Motor neuron (in vitro differentiated cells): Measurements from ENCODE around the gene CCNQ. TPM values are rescaled to one million over a fixed set of nuclear protein-coding genes. Genes with fewer than 3 reads are reported as not detected.
A peak's percentile ranks its signal among the peaks of the same experiment; 100 is the strongest.

Experiments used
- ATAC-seq, 8 experiments: fragments of 200-7000 bp; cut with Tn5 transposase; replicated peaks in 6 of 8; 2 replicates each; pipeline ENCODE4 v1.8.0; 2021; ENCODE audit warnings: mild to moderate bottlenecking in 8 of 8, moderate library complexity in 8 of 8
- H3K27ac ChIP-seq, 2 donors: fragments of 250-450 bp; sonication (Bioruptor Pico); 2 replicates each; pipeline ENCODE4 v1.9.0; 2021; ENCODE audit warnings: antibody characterized with exemption in 2 of 2, mild to moderate bottlenecking in 2 of 2, moderate library complexity in 1 of 2
- H3K4me1 ChIP-seq, 2 donors: fragments of 250-450 bp; sonication (Bioruptor Pico); replicated peaks in 1 of 2; 2 replicates each; pipeline ENCODE4 v1.6.1; 2021; ENCODE audit warnings: antibody characterized with exemption in 2 of 2, mild to moderate bottlenecking in 2 of 2, moderate library complexity in 1 of 2
- H3K4me3 ChIP-seq, 5 donors: fragments of 250-450 bp; sonication (Bioruptor Pico); 2 replicates each; pipeline ENCODE4 v1.9.0; 2021; ENCODE audit warnings: antibody characterized with exemption in 5 of 5, mild to moderate bottlenecking in 5 of 5, moderate library complexity in 4 of 5
- WGBS, 10 experiments: fragments of 450-650 bp; shearing (Covaris generic); methylation state at CpG; one replicate each; pipeline ENCODE4 v1.0.0; 2022; 5-methylcytosine and 5-hydroxymethylcytosine counted together
- in situ Hi-C, 9 experiments: fragments of 400-800 bp; cut with MboI; loops; one replicate each; pipeline ENCODE4 v1.15.0; 2021; ENCODE audit warnings: low sequenced_read_pairs in 9 of 9, low pct_unique_long_range_greater_than_20kb in 2 of 9; ENCODE audit not compliant: unreplicated experiment in 9 of 9
- total RNA-seq, 8 experiments: library from RNA; unstranded; fragments of 300-600 nt; gene quantifications; 2 replicates each; pipeline versions ENCODE4 v1.2.3 to v1.2.4, GENCODE V29; 2022

Gene CCNQ
- total RNA-seq, 8 experiments from 2014 or later: 11.2 to 18.8 (median 14.6) TPM

DNA sequence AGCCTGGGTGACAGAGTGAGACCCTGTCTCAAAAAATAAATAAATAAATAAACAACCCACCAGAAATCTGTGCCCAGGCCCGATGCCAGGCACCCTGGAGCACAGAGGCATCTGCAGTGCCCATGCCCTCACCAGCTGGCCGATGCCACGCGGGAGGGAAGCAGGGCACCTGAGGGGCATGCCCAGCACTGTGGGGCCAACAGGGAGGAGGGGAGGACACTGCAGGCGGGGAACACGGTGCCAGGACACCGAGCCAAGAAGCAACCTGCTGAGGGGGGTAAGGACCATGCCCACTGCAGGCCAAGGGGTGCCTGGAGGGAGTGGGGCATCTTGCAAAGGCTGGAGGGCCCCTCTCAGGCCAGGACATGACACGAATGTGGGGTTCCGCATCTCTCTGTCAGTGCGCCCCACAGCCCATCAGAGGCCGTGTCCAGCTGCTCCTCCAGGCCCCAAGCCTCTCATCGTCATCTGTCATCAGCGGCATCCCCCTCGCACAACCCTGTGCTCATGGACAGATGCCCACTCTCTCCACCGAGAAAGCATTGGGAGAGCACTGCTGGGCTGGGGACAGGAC is 34.8 kb upstream of the CCNQ start:
- H3K4me1 ChIP-seq: peaks cover 4 to 7% of the 10 kb centered on the region in 2 donors
- no peak overlapping the region for H3K27ac ChIP-seq
- in situ Hi-C loops: no loop called here
- ATAC-seq: no peak
- WGBS, 10 experiments: no CpG with 5 or more reads among the region's 15 CpGs
- no peak overlapping the region for H3K4me3 ChIP-seq

DNA sequence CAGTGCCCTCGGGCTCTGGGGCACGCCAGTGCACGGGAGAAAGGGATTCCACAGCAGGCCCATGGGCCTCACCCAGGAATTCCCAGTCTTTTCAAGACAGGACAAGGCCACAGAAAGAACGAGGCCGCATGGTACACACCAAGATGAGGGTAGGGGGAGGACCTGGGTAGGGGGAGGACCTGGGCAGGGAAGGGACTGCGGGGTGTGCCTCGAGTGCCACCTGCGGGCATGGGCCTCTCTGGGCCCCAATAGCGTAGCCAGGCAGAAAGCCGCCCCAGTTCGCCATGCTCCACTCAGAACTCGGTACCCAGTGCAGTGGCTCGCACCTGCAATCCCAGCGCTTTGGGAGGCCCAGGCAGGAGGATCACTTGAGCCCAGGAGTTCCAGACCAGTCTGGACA is 34.1 kb upstream of the CCNQ start:
- H3K4me1 ChIP-seq: peaks cover 0 to 7% of the 10 kb centered on the region in 2 donors
- no peak overlapping the region for H3K27ac ChIP-seq
- in situ Hi-C loops: no loop called here
- ATAC-seq: no peak
- no peak overlapping the region for H3K4me3 ChIP-seq
- no CpG with 5 or more reads among the region's 14 CpGs for WGBS, 10 experiments

DNA sequence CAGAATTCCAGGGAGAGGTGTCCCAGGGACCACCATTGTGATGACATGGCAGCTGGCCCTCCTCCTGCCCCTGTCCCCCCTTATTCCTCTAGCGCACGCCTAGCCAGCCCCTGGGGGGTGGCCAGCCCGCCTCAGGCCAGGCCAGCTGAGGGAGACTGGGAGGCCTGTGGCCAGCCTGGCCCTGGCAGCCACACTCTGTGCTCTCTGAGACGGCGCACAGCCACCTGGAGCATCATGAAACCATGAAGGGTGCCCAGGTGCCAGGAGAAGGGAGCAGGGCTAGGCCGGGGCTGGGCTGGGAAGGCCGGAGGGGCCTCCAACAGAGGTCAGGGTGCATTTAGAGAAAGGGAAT is 33.6 kb upstream of the CCNQ start:
- no peak overlapping the region for H3K4me3 ChIP-seq
- 60 to 100% methylated on average over 1 of the region's 7 CpGs; no CpG with 5 or more reads in 8 of the 10 experiments for WGBS, 10 experiments
- peaks cover 0 to 7% of the 10 kb centered on the region in 2 donors for H3K4me1 ChIP-seq
- in situ Hi-C loops: no loop called here
- ATAC-seq: peak in 5 of 8 experiments; percentile 60 to 89 (median 84)
- H3K27ac ChIP-seq: no peak overlapping the region

DNA sequence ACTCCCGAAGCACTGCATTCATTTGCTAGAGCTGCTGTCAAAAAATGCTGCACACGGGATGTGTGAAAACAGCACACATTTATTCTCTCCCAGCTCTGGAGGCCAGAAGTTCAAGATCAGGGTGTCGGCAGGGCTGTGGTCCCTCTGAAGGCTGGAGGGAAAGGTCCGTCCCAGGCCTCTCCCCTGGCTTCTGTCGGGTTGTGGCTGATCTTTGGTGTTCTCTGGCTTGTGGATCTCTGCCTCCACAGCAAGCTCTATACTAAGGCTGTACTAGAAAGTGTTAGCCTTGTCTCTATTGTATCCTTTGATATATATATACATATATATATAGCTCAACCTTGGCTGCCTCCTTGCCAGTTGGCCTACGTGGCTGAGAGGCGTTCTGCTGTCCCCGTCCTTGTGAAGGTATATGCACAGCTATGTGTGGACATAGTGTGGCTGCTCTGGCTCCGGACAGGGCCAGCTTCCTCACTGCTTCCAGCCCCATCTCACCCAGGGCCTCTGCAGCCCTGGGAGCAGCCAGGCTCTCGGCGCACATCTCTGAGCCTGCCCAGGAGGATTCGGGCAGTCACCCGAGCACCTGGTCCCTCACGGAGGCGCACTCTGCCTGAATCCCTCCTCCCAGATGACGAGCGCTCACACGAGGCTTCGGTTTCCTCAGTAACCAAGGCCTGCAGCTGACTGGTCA is 33.1 kb upstream of the CCNQ start:
- WGBS, 10 experiments: 67 to 100% methylated on average over 1 of the region's 19 CpGs; no CpG with 5 or more reads in 8 of the 10 experiments
- no peak overlapping the region for H3K4me3 ChIP-seq
- in situ Hi-C loops: no loop called here
- peaks cover 0 to 7% of the 10 kb centered on the region in 2 donors for H3K4me1 ChIP-seq
- no peak overlapping the region for H3K27ac ChIP-seq
- ATAC-seq: peak in 1 of 8 experiments; percentile 59

DNA sequence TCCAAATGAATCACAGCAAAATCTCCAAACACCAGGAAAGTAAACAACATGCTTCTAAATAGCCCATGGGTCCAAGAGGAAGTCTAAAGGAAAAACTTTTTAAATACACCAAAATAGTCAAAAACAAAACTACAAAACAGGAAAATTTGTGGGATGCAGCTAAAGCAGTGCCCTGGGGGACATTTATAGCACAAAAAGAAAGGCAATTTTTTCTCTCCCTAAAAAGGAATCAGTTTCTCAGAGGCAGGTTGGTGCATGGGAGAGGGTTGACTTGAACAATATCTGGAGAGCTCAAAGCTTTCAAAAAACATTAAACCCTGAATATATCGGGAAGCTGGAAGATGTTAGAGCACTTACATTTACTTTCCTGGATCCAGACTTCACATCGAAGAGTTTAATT is 32.4 kb upstream of the CCNQ start:
- peaks cover 0 to 8% of the 10 kb centered on the region in 2 donors for H3K4me1 ChIP-seq
- H3K4me3 ChIP-seq: no peak overlapping the region
- ATAC-seq: no peak
- H3K27ac ChIP-seq: no peak overlapping the region
- 13 to 100% (median 69%) methylated on average over 1 to 2 of the region's 2 CpGs; no CpG with 5 or more reads in 5 of the 10 experiments for WGBS, 10 experiments
- in situ Hi-C loops: no loop called here

DNA sequence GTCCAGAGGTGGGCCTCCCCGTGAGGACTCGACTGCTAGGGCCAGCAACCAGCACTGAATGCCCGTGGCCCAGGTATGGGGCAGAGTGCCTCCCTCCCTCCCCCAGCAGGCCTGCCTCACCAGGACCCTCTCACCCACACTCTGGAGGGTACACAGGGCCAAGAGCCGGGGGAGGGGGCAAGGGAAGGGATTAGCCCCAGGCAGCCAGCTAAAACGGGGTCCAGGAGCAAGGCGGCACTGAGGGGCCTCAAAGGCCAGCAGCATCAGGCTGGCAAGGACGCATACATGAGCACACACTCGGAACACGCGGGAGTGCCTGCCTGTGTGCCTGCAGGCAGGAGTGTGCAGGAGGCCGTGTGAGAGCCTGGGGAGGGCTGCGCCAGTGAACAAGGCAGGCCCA is 29.7 kb upstream of the CCNQ start:
- ATAC-seq: no peak
- WGBS, 10 experiments: 40% methylated on average over 1 of the region's 12 CpGs; no CpG with 5 or more reads in 9 of the 10 experiments
- Histone ChIP-seq H3K27ac (no peak overlapping the region), H3K4me1 (peaks cover 0 to 2% of the 10 kb centered on the region in 2 donors), H3K4me3 (no peak overlapping the region)
- in situ Hi-C loops: no loop called here

DNA sequence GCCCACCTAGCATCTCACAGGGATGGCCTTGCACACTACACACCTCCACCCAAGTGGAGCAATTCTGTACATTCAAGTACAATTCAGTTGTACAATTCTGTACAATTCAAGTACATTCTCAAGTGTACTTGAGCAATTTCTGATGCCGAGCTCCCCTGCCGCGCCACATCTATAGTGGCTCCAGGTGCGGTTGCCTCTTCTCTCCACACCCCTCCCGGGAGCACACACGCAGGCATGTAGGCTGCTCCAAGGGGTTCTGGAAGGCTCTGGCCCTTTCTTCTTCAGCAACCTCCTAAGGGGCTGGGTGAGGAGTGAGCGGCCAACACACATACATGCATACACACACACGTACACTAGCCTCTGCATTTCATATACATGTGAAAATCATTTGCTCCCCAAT is 29.2 kb upstream of the CCNQ start:
- H3K4me1 ChIP-seq: peaks cover 0 to 2% of the 10 kb centered on the region in 2 donors
- no peak overlapping the region for H3K27ac ChIP-seq
- no peak overlapping the region for H3K4me3 ChIP-seq
- 80% methylated on average over 1 of the region's 8 CpGs; no CpG with 5 or more reads in 9 of the 10 experiments for WGBS, 10 experiments
- peak in 1 of 8 experiments; percentile 23 for ATAC-seq
- in situ Hi-C loops: no loop called here

DNA sequence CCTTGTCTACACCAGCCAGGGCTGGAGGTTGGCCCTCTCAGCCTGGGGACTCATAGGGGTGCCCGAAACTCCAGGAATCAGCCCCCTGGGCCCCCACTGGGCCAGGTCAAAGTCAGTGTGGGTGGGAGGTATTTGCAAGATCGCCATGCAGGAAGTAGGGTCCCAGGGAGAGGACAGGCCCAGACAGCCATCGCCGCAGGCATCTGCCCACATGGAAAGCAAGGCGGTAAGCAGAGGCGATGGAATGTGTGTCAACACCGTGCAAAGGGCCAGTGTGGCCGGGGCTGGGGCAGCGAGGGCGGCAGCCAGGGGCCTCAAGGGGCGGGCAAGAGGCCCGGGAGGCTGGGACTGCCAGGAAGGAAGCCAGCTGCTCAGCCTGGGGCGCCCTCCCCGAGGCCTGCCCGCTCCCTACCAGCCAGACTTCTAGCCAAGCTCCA is 28.8 kb upstream of the CCNQ start:
- Histone ChIP-seq H3K27ac (no peak overlapping the region), H3K4me1 (peaks cover 0 to 2% of the 10 kb centered on the region in 2 donors), H3K4me3 (no peak overlapping the region)
- in situ Hi-C loops: no loop called here
- WGBS, 10 experiments: 93% methylated on average over 3 of the region's 15 CpGs; no CpG with 5 or more reads in 9 of the 10 experiments
- peak in 3 of 8 experiments; percentile 42 to 78 (median 54) for ATAC-seq

DNA sequence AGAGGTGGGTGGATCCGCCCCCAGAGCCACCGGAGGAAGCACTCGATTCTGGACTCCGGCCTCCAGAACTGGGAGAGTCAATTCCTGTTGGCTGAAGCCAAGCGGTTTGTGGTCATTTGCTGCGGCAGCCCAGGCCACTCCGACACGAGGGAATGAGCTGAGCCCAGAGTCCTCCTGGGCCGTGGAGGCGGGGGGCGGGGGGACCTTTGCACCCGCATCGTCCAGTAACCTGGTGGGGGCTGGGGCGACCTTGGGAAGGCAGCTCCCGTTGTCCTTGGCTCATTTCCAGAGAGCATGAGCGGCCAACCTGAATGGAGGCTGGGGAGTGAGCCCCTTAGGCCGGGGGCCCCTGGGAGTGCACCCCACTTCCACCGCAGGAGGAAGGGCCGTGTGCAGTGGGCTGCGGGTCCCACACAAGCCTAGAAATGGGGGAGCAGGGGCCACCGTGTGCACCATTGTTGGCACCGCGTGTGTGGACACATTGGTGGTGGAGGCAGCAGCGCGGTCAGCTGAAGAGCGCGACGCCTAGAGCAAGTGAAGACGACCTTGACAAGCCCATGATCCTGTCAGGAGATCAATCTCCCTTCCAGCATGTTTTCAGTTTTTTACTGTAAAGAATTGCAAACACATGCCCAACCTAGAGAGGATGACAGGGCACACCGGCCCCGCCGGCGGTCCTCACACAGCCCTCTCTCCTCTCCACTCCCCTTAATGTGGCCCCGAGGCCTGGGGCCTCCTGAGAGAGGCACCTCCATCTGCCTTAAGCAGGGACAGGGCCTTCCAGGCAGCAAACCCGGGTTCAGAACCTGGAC is 28.1 kb upstream of the CCNQ start:
- Histone ChIP-seq H3K4me1 (peaks cover 0 to 2% of the 10 kb centered on the region in 2 donors), H3K4me3 (no peak overlapping the region), H3K27ac (no peak overlapping the region)
- WGBS, 10 experiments: 74 to 80% methylated on average over 3 to 4 of the region's 35 CpGs; no CpG with 5 or more reads in 8 of the 10 experiments
- in situ Hi-C loops: no loop called here
- ATAC-seq: no peak

DNA sequence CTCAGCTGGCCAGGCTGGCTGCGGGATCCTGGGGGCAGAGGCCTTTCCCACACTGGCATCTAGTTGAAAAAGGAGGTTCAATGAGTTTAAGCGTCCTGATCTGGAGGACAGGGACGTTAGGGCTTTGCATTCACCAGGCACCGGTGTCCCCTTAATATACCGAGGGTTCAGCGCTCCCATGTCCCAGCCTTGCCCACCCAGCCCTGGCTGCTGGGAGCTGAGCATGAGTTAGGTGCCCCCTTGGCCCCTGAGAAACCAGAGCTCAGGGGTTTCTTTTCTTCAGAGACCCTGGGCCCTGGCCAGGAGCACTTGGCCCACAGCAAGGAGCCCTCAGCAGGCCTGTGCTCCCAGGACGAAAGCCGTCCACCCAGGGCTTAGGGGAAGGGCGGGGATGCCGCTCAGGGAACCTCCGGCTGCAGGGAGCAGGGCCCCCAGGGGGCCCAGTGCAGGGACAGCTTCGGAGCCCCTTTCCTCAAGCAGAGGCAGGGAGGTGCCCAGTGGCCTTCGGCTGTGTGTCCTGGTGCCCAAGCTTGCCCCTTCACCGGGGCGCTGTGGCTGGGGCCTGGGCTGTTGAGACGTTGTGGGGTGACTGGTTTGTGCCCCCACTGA is 27.2 kb upstream of the CCNQ start:
- Histone ChIP-seq H3K4me3 (no peak overlapping the region), H3K27ac (no peak overlapping the region), H3K4me1 (peaks cover 0 to 2% of the 10 kb centered on the region in 2 donors)
- in situ Hi-C loops: no loop called here
- 39 to 74% methylated on average over 3 to 4 of the region's 16 CpGs; no CpG with 5 or more reads in 8 of the 10 experiments for WGBS, 10 experiments
- ATAC-seq: no peak

DNA sequence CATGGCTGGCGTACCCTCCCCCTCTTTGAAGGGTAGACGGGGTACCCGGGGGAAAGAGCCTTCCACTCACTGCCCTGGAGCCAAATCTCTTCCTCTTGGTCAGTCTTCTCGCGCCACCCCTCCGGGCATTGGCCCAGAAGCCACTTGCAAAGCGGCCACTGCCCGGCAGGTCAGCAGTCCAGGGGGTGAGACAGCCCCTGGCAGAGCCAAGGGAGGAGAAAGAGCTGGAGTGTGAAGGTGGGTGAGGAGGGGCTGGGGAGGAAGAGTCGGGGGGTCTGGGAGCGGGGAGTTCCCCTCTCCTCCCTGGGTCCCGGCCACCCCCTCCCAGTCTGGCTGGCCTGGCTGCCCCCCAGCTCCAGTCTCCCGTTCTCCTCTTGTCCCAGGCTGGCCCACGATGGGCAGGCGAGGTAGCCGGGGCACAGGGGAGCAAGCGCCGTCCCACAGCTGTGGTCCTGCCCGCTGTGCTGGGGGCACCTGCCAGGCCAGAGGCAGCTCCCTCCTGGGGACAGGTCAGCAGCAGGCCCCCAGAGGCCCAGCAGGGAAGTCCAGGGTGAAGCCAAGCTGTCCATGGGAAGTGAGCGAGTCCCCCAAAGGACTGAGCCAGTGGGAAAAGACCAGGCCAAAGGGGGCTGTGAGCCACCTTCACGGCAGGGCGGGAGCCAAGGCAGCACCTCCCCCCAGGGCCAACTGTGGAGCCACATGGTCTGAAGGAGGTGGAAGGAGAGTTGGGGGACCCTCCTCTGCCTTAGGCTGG is 26.5 kb upstream of the CCNQ start:
- 40 to 100% (median 70%) methylated on average over 1 to 3 of the region's 21 CpGs; no CpG with 5 or more reads in 6 of the 10 experiments for WGBS, 10 experiments
- in situ Hi-C loops: no loop called here
- no peak for ATAC-seq

More for the DNA sequence above, 26.5 kb upstream of the CCNQ start:
- Histone ChIP-seq H3K4me1 (peaks cover 0 to 2% of the 10 kb centered on the region in 2 donors), H3K4me3 (no peak overlapping the region), H3K27ac (no peak overlapping the region)
